NOMO-1 treated with dmso at 0.1 percent for 144 hours (cell line): ENCODE results near the gene RGL2.
"Not testable (repeated sequence)": the region's sequence is repeated elsewhere in the genome, so short reads cannot be mapped to it uniquely, and the experiment has no call there.

Experiments
- DNase-seq: peaks from one replicate; lab custom pipeline; 2025; ENCODE audit not compliant: unreplicated experiment; lab: John Stamatoyannopoulos, UW

RGL2 gene

GRCh38 chr6:33294086-33294823 is 4.5 kb downstream of the RGL2 start:
- DNase-seq: no peak

- no peak for DNase-seq
These were observed 5.6 kb downstream of the RGL2 start for GRCh38 chr6:33292996-33293682.

GRCh38 chr6:33290459-33290858 is 8.3 kb downstream of the RGL2 start:
- DNase-seq: no peak

GRCh38 chr6:33289784-33290315 is 8.9 kb downstream of the RGL2 start:
- DNase-seq: peak; percentile 18

GRCh38 chr6:33288921-33289783 is 9.6 kb downstream of the RGL2 start, which contains the start of the genes PFDN6 and WDR46:
Gene PFDN6, plus strand, starts transcription at chr6:33289601. Its CDS starts 256 bp downstream, at chr6:33289857.
Gene WDR46, minus strand, starts transcription at chr6:33289239. Its CDS starts 69 bp downstream, at chr6:33289170.
- peak; percentile 95 for DNase-seq

GRCh38 chr6:33288141-33288920 is 10.4 kb downstream of the RGL2 start:
- no peak for DNase-seq

- no peak for DNase-seq
These were observed 11.5 kb downstream of the RGL2 start for GRCh38 chr6:33286946-33287914.

GRCh38 chr6:33285214-33285613 is 13.5 kb downstream of the RGL2 start:
- DNase-seq: not testable (repeated sequence)

- no peak for DNase-seq
These were observed 18.2 kb downstream of the RGL2 start for GRCh38 chr6:33280539-33280938.

- no peak for DNase-seq
These were observed 18.7 kb downstream of the RGL2 start for GRCh38 chr6:33279971-33280511.

- DNase-seq: no peak
These were observed 19.5 kb downstream of the RGL2 start for GRCh38 chr6:33279257-33279695.

GRCh38 chr6:33278810-33279209 is 19.9 kb downstream of the RGL2 start:
- DNase-seq: no peak

GRCh38 chr6:33278392-33278741 is 20.4 kb downstream of the RGL2 start:
- no peak for DNase-seq

- no peak for DNase-seq
These were observed 20.9 kb downstream of the RGL2 start for GRCh38 chr6:33277663-33278391.

GRCh38 chr6:33276864-33277662 is 21.7 kb downstream of the RGL2 start, which contains the start of gene B3GALT4:
Gene B3GALT4, plus strand, starts transcription at chr6:33277123. Its CDS starts 297 bp downstream, at chr6:33277420.
- DNase-seq: peak; percentile 69

- no peak for DNase-seq
These were observed 22.2 kb downstream of the RGL2 start for GRCh38 chr6:33276581-33276863.

- DNase-seq: not testable (repeated sequence)
These were observed 22.8 kb downstream of the RGL2 start for GRCh38 chr6:33275795-33276580.
